ENCODE results near the gene COLEC11.
"Not testable (repeated sequence)": the region's sequence is repeated elsewhere in the genome, so short reads cannot be mapped to it uniquely, and the experiment has no call there.

COLEC11 gene

GRCh38 chr2:3608373-3609278 is 13.7 kb downstream of the COLEC11 start:
- Histone ChIP-seq H3K36me3 (ENCODE audit: control insufficient read depth in 2 of 2, insufficient read depth in 1 of 2, low read length in 2 of 2) (no peaks in the 10 kb centered on the region), H3K4me1 (ENCODE audit: control insufficient read depth, insufficient read depth, low read length) (no peaks in the 10 kb centered on the region), H3K9me3 (ENCODE audit: control insufficient read depth, insufficient read depth, low read depth, low read length) (no peaks in the 10 kb centered on the region), H3K4me3 (ENCODE audit: low read depth, low read length) (no peak overlapping the region), H3K27ac (ENCODE audit: extremely low read depth, low read depth, low read length) (no peak overlapping the region)
- TF ChIP-seq MZF1 (tag by site-specific recombination; IDR thresholded peaks at IDR 0.05; ENCODE audit: borderline replicate concordance) (no peak), MYNN (tag by site-specific recombination; IDR thresholded peaks at IDR 0.05; ENCODE audit: borderline replicate concordance) (no peak), ZNF155 (tag by site-specific recombination; IDR thresholded peaks at IDR 0.05) (no peak), ZNF341 (tag by site-specific recombination; IDR thresholded peaks at IDR 0.05; ENCODE audit: low read depth) (no peak), ZNF202 (tag by site-specific recombination; IDR thresholded peaks at IDR 0.05; ENCODE audit: borderline replicate concordance) (no peak)
- ChIA-PET POLR2A (interaction anchor here (0.9 kb wide), 1 partner anchor 24 kb away, joined by 7 read pairs; no protein-coding TSS in a partner anchor), CTCF (no interaction called here)

- POLR2A ChIA-PET: interaction anchor here (0.9 kb wide), 1 partner anchor 24 kb away, joined by 7 read pairs; no protein-coding TSS in a partner anchor
- H3K9me3 ChIP-seq (ENCODE audit: control insufficient read depth, insufficient read depth, low read depth, low read length); H3K4me3 ChIP-seq (ENCODE audit: low read depth, low read length); H3K4me1 ChIP-seq (ENCODE audit: control insufficient read depth, insufficient read depth, low read length); CTCF ChIA-PET; H3K27ac ChIP-seq (ENCODE audit: extremely low read depth, low read depth, low read length); H3K36me3 ChIP-seq (ENCODE audit: control insufficient read depth in 2 of 2, insufficient read depth in 1 of 2, low read length in 2 of 2): not testable (repeated sequence)
These were observed 14.4 kb downstream of the COLEC11 start for GRCh38 chr2:3609279-3609673.

- no peaks in the 10 kb centered on the region for H3K9me3 ChIP-seq (ENCODE audit: control insufficient read depth, insufficient read depth, low read depth, low read length)
- TF ChIP-seq ZNF747 (tag by site-specific recombination; IDR thresholded peaks at IDR 0.05): no peak
- peak; percentile 18; the same call in 1 of the 2 replicates for TF ChIP-seq EGR2 (tag by site-specific recombination; IDR thresholded peaks at IDR 0.05; ENCODE audit: low read depth)
- no peak overlapping the region for H3K27ac ChIP-seq (ENCODE audit: extremely low read depth, low read depth, low read length)
- ChIA-PET CTCF (no interaction called here), POLR2A (interaction anchor here (1.1 kb wide), 1 partner anchor 11 kb away, joined by 3 read pairs; no protein-coding TSS in a partner anchor)
- no peak overlapping the region for H3K4me3 ChIP-seq (ENCODE audit: low read depth, low read length)
- H3K4me1 ChIP-seq (ENCODE audit: control insufficient read depth, insufficient read depth, low read length): no peaks in the 10 kb centered on the region
- no peaks in the 10 kb centered on the region for H3K36me3 ChIP-seq (ENCODE audit: control insufficient read depth in 2 of 2, insufficient read depth in 1 of 2, low read length in 2 of 2)
These were observed 15.5 kb downstream of the COLEC11 start for GRCh38 chr2:3610415-3610814.

- Histone ChIP-seq H3K27ac (ENCODE audit: extremely low read depth, low read depth, low read length) (no peak overlapping the region), H3K36me3 (ENCODE audit: control insufficient read depth in 2 of 2, insufficient read depth in 1 of 2, low read length in 2 of 2) (no peaks in the 10 kb centered on the region), H3K4me1 (ENCODE audit: control insufficient read depth, insufficient read depth, low read length) (no peaks in the 10 kb centered on the region), H3K9me3 (ENCODE audit: control insufficient read depth, insufficient read depth, low read depth, low read length) (no peaks in the 10 kb centered on the region), H3K4me3 (ENCODE audit: low read depth, low read length) (no peak overlapping the region)
- POLR2A ChIA-PET: interaction anchor here (1.1 kb wide), 1 partner anchor 11 kb away, joined by 3 read pairs; no protein-coding TSS in a partner anchor
- CTCF ChIA-PET: no interaction called here
- no peak for TF ChIP-seq PATZ1 (tag by site-specific recombination; IDR thresholded peaks at IDR 0.05)
- TF ChIP-seq ZNF335 (tag by site-specific recombination; conservative IDR thresholded peaks at IDR 0.05): no peak
- no peak for TF ChIP-seq ZNF843 (tag by site-specific recombination; IDR thresholded peaks at IDR 0.05)
- TF ChIP-seq ZNF600 (tag by site-specific recombination; IDR thresholded peaks at IDR 0.05): no peak
- no peak for TF ChIP-seq ZFP37 (tag by site-specific recombination; IDR thresholded peaks at IDR 0.05)
- TF ChIP-seq ZNF501 (tag by site-specific recombination; IDR thresholded peaks at IDR 0.05): no peak
- no peak for TF ChIP-seq ZNF514 (tag by site-specific recombination; IDR thresholded peaks at IDR 0.05)
- TF ChIP-seq GLI2 (tag by site-specific recombination; IDR thresholded peaks at IDR 0.05; ENCODE audit: borderline replicate concordance, low read depth): no peak
- TF ChIP-seq ZNF621 (tag by site-specific recombination; IDR thresholded peaks at IDR 0.05): no peak
These were observed 16.1 kb downstream of the COLEC11 start for GRCh38 chr2:3610881-3611505.

Measured in HEK293 (cell line).